Limb (tissue), 2 donors: Measurements from ENCODE around the gene PPFIBP1.
A peak's percentile ranks its signal among the peaks of the same experiment; 100 is the strongest.

Source experiments
- DNase-seq, 2 donors: peaks; one replicate each; pipeline ENCODE4 v3.0.0-alpha.2; 2016; ENCODE audit errors: extremely low spot score in 2 of 2

Gene PPFIBP1

GRCh38 chr12:27513155-27513824 lies 10.7 kb upstream of the PPFIBP1 start:
- DNase-seq = no peak

DNA sequence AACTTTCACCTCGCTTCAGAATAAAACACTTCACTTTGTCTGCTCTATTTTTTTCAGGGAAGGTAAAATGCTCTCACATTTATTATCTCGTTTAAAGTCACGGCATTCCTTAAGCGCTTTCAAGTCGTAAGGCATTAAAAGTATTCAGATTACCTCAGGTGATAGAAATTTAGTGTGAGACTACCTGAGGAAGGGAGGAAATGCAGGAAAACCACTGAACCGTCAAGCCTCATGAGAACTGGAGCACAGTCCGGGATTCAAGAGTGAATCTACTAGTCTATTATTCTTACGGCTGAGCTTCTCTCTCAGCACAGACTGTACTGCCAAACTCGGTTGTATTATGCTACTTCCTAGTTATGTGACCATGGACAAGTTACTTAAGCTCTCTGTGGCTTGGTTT lies 8.3 kb upstream of the PPFIBP1 start:
- DNase-seq = no peak

DNA sequence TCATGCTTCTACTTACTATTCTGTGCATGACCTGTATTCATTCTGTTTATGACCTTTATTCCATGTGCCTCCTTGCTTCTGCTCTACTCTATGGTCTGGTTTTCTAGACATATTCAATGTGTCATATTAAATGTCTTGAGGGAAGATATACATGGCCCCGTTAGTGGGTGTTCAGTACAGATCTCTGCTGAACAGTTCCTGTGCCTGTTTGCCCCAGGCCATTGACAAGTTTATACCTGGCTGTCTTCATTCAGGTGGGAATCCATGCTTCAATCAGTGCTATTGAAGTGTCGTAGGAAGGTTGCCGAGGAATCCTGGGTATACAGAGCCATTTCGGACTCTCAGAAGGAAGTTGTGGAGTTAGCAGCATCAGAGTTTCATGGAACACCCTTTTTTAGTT lies 7.4 kb upstream of the PPFIBP1 start:
- DNase-seq = no peak

GRCh38 chr12:27517546-27517945 lies 6.5 kb upstream of the PPFIBP1 start:
- DNase-seq = no peak

- no peak for DNase-seq
Measured at GRCh38 chr12:27517961-27518665, 5.9 kb upstream of the PPFIBP1 start.

DNA sequence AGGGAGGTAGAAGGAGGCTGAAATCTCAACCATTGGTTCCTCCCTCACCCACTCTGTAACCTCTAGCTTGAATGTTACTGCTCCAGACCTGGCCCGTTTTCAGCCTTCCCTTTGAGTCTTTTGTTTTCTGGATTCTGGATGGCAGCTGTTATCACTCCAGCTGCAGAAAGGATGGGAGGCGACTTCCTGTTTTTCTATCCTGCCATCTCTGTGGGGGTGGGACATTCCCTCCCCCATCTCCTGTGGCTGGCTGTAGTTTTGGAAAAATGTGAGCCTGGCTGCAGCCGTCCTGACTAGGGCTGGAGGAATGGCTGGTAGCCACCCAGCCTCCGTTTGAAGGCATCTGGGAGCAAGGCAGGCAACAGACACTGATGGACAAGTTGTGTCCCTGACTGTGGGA lies 2.9 kb upstream of the PPFIBP1 start:
- DNase-seq = no peak

DNA sequence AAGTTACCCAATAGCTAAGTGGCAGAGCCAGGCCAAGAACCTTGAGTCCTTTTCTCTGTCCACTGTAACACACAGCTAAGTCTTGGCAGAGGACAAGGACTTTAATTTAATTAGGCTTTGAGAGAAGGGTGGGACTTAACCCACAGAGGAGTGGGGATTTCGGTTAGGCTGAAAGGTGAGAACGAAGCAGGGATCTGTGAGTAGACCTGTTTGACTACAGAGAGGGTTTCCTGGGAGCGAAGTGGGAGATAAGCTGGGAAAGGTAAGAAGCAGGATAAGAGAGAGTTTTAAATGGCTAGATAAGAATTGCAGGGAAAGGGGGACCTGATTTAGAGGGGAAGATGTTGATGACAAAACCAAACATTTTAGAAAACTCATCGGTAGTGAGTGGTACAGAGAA lies 2.0 kb upstream of the PPFIBP1 start:
- DNase-seq = no peak

DNA sequence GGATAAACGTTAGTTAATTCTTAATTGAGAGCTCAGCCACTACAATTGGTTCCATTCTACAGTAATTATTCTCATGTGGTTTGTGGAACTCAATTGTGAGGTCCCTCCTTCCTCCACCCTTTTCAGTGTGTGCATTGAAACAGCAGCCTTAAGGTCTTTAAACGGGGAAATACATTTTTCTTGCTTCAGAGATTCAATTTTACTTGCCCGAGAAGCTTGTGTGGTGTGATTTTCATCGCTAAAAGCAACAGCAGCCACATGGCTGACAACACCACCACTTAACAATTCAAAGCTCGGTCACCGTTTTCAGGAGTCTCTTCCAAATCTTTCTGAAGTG lies 733 bp upstream of the PPFIBP1 start:
- no peak for DNase-seq

DNA sequence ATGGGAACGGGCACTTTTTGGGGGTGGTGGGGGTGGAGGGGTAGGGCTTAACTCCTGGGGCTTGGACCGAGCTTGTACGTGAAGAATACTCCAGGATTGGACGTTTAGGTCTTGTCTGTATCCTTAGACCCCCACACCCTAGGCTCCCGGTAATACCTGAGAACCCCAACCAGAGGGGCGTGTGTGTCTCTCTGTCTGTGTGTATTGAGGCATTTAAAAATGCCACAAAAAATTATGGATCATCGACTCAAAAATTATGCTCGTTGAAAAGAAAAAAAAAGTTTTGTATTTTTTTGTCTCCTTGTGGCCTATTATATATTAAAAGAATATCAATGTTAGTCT lies 459 bp downstream of the PPFIBP1 start:
- DNase-seq = no peak

DNA sequence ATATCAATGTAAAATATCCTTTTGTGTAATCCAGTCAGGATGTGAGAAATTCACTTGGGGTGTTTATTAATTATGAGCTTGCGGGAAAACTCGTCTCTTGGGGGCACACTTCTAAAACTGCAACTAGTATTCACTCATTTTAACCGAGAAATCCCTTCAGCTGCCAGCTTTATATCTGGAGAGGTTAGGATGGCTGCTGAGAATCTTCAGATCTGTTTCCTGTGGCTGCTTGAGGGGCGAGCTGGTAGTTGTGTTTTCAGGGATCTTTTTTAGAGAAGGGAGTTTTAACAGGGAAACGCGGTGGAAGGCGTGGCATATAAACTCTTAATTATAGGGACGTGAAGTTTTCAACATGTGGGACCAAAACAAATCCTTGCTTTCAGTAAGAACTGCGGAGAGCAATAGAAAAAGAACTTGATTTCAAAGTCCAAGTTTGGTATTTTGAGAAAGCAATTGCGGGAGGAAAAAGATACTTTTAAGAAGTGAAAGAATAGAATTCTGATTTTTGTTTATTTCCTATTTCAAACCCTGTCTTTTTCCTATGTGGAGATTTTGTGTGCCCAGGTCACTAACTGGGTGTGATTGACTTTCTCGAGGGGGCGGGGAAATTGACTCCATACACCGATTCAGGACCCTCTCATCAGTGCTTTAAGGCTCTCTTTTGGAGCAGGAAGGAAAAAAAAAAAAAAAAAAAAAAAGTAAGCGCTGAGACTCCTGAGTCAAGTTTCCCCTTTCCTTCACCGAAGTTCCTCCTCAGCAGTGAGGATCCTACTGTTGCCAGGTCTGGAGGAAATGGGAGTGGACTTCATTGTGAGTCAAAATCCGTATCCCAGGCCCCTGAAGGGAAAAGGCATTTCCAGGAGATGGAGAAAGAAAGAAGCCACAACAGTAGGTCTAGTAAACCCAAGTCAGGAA lies 1.1 kb downstream of the PPFIBP1 start:
- peak; percentile 45 to 72 for DNase-seq

GRCh38 chr12:27527512-27527911 lies 3.5 kb downstream of the PPFIBP1 start:
- DNase-seq = no peak

- DNase-seq = no peak
Measured at GRCh38 chr12:27528788-27529187, 4.8 kb downstream of the PPFIBP1 start.

GRCh38 chr12:27530157-27530922 lies 6.3 kb downstream of the PPFIBP1 start:
- no peak for DNase-seq

GRCh38 chr12:27531896-27532295 lies 7.9 kb downstream of the PPFIBP1 start:
- no peak for DNase-seq

DNA sequence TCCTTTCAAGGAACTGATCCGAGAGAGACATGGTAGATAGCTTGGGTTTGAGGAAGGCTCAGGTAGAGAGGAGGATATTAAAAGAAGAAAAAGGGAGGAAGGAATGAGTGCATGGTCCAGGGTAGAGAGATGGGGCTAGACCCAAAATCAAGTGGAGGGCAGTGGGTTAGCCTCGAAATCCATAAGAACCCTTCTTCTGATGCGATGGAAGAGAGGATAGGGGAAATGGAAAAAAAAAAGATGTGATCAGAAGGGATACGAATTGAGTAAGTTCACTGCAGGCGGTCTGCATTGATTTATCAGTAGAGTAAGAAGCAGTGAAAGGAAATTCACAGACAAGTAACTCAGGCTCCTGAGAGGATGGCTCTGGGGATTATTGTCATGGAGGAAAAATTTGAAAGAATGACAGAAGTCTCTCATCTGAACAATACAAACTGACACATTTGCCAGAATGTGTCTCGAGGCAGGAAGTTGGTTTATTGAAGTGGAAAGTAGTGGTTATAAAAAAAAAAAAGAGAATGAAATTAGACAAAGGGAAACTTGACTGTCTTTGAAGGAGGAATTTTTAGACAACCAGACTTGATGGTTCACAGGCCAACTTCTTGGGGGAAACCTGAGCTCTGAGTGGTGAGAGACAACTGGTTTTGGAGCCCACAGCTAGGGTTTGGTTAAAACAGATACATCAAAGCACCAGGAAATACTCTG lies 10.2 kb downstream of the PPFIBP1 start:
- DNase-seq = no peak

- no peak for DNase-seq
Measured at GRCh38 chr12:27534765-27535161, 10.8 kb downstream of the PPFIBP1 start.

DNA sequence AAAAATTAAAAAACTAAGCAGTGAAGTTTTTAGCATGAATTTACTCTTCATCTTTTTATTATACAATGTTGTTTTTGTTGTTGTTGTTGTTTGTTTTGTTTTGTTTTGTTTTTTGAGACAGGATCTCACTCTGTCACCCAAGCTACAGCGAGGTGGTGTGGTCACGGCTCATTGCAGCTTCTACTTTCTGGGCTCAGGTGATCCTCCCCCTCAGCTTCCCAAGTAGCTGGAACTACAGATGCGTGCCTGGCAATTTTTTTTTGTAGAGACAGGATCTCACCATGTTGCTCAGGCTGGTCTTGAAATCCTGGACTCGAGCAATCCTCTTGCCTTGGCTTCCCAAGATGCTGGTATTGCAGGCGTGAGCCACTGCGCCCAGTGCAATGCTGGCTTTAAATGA lies 11.3 kb downstream of the PPFIBP1 start:
- DNase-seq = no peak

DNA sequence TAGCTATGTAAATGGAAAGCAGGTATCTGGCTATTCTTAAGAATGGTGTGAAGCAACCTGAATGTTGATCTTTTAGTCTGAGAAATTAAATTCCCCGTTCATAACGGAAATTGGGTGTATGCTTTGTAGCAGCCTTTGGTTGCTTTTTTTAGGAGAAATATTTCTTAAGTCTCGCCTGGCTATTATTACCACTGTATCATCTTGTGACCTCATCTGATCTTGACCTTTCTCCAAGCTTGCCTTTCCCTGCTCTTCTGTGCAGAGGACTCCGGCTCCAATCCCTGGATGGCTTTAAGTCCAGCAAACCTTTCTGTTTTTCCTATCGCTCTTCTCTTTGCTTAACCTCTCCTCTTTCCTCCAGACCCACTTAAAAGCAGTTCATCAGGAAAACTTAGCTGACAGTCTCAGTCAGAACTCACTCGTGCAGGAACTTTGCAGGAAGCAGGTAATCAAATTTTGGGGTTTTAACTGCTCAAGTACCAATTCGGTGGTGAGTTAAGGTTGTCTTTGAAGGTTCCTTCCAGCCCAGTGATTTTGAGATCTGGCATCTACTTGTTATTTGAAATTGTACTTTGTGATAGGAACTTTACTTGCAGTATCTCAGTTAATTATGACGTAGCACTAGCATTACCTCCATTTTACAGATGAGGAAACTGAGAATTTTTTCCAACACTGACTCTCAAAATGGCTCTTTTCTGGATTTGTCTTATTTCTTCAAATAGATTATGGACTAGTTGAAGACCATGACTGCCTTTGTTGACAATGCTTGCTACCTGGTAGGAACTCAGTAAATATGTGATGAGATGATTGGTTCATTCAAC lies 14.1 kb downstream of the PPFIBP1 start:
- no peak for DNase-seq

DNA sequence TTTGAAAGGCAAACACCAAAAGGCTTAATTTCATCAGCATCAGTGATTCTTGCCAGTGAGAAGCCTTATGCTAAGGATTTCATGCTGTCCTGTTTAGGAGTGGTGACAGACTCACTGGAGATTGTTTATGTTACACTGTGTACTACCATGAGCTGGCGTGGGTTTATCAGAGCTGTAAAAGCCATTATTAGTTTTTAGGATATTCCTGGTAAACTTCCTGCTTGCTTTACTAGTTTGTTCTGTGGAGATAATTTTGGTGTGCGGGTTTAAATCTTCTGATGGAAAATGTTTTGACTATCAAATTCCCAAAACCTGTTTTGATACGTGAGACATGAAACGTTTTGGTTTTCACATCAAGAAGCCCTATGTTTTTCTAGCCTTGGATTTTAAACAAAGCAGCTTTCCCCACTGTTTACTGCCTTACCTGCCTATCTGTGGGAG lies 15.2 kb downstream of the PPFIBP1 start:
- no peak for DNase-seq

- DNase-seq = no peak
Measured at GRCh38 chr12:27541031-27541719, 17.2 kb downstream of the PPFIBP1 start.
